RWPE2 (cell line): Measurements from ENCODE around the gene ANP32D.
A peak's percentile ranks its signal among the peaks of the same experiment; 100 is the strongest.
"Not testable (repeated sequence)": the region's sequence is repeated elsewhere in the genome, so short reads cannot be mapped to it uniquely, and the experiment has no call there.

ENCODE experiments used
- ATAC-seq: fragments of 200-7000 bp; cut with Tn5 transposase; 3 replicates; pipeline ENCODE4 v1.9.1; 2021; ENCODE audit warnings: low read depth
- DNase-seq: peaks from one replicate; pipeline ENCODE4 v3.0.0-alpha.2; 2020; ENCODE audit warnings: low spot score
- H3K27ac ChIP-seq: fragments of 450-650 bp; 2 replicates; pipeline ENCODE4 v1.5.1; 2017; ENCODE audit warnings: mild to moderate bottlenecking; ENCODE audit not compliant: poor library complexity, severe bottlenecking
- H3K27me3 ChIP-seq: fragments of 250-450 bp; sonication (Bioruptor Pico); 2 replicates; pipeline ENCODE4 v1.5.1; 2021; ENCODE audit warnings: mild to moderate bottlenecking, moderate library complexity; ENCODE audit not compliant: insufficient read depth, poor library complexity, severe bottlenecking
- H3K36me3 ChIP-seq: fragments of 250-450 bp; sonication (Bioruptor Pico); 2 replicates; pipeline ENCODE4 v1.5.1; 2020; ENCODE audit warnings: low read depth, mild to moderate bottlenecking, moderate library complexity
- H3K4me1 ChIP-seq: fragments of 250-450 bp; sonication (Bioruptor Pico); 2 replicates; pipeline ENCODE4 v1.5.1; 2021; ENCODE audit warnings: mild to moderate bottlenecking, moderate library complexity; ENCODE audit not compliant: insufficient read depth, poor library complexity, severe bottlenecking
- H3K4me3 ChIP-seq: fragments of 250-450 bp; sonication (Bioruptor Pico); 2 replicates; pipeline ENCODE4 v1.5.1; 2021; ENCODE audit warnings: mild to moderate bottlenecking, moderate library complexity; ENCODE audit not compliant: severe bottlenecking
- H3K9me3 ChIP-seq: fragments of 250-450 bp; sonication (Bioruptor Pico); 2 replicates; pipeline ENCODE4 v1.5.1; 2021; ENCODE audit warnings: mild to moderate bottlenecking, moderate library complexity; ENCODE audit not compliant: severe bottlenecking
- TF ChIP-seq, protein P1 (sequence below): fragments of 450-650 bp; IDR thresholded peaks from one replicate; pipeline ENCODE4 v1.5.1; 2017; ENCODE audit warnings: mild to moderate bottlenecking, moderate library complexity; ENCODE audit not compliant: poor library complexity, severe bottlenecking

Gene ANP32D

DNA sequence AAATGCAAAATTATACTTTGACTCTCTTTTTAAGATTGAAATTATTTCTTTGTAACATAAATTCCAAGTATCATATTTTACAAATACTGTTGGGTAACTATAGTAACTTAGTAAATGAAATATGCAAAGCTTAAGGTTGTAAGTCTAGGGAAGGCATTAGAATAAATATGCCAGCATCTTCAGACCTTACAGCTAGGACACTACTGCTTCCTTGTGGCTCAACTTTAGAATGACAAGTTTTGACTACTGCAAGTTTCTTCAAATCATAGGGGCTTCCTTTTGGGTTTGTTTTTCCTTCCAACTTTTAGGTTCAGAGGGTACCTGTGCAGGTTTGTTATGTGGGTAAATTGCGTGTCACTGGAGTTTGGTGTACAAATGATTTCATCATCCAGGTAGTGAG is 17.7 kb upstream of the ANP32D start:
- no peak overlapping the region for H3K27ac ChIP-seq
- no peaks in the 10 kb centered on the region for H3K4me1 ChIP-seq
- DNase-seq: no peak
- H3K36me3 ChIP-seq: no peaks in the 10 kb centered on the region
- no peaks in the 10 kb centered on the region for H3K27me3 ChIP-seq
- TF ChIP-seq, protein P1, sequence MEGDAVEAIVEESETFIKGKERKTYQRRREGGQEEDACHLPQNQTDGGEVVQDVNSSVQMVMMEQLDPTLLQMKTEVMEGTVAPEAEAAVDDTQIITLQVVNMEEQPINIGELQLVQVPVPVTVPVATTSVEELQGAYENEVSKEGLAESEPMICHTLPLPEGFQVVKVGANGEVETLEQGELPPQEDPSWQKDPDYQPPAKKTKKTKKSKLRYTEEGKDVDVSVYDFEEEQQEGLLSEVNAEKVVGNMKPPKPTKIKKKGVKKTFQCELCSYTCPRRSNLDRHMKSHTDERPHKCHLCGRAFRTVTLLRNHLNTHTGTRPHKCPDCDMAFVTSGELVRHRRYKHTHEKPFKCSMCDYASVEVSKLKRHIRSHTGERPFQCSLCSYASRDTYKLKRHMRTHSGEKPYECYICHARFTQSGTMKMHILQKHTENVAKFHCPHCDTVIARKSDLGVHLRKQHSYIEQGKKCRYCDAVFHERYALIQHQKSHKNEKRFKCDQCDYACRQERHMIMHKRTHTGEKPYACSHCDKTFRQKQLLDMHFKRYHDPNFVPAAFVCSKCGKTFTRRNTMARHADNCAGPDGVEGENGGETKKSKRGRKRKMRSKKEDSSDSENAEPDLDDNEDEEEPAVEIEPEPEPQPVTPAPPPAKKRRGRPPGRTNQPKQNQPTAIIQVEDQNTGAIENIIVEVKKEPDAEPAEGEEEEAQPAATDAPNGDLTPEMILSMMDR: peak; percentile 45
- ATAC-seq: no peak
- H3K4me3 ChIP-seq: no peak overlapping the region
- H3K9me3 ChIP-seq: peaks cover 3% of the 10 kb centered on the region

GRCh38 chr12:48455116-48455515 is 17.2 kb upstream of the ANP32D start:
- TF ChIP-seq, protein P1: no peak

DNA sequence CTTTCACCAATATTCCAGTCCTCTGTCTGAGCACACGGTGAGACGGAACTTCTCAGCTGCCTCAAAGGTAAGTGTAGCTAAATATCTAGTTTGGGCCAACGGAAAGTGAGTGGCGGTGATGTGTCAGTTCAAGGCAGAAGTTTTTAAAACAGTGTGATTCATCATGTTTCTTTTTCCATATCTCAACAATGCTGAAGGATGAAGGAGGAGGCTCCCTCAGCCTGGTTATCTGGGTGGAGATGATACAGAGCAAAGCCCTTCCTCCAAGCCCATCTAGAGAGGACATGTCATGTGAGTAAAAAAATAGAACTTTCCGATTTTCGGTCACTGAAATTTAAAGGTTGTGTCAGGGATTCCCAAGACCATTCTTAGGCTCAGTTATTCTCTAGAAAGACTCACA is 13.1 kb upstream of the ANP32D start:
- Histone ChIP-seq H3K36me3 (no peaks in the 10 kb centered on the region), H3K27ac (no peak overlapping the region), H3K4me1 (no peaks in the 10 kb centered on the region), H3K27me3 (peaks cover 23% of the 10 kb centered on the region), H3K9me3 (no peaks in the 10 kb centered on the region), H3K4me3 (no peak overlapping the region)
- ATAC-seq: no peak
- DNase-seq: no peak
- TF ChIP-seq, protein P1: no peak

More at GRCh38 chr12:48455116-48455515, 17.2 kb upstream of the ANP32D start:
- H3K4me1 ChIP-seq: no peaks in the 10 kb centered on the region
- H3K27ac ChIP-seq: no peak overlapping the region
- DNase-seq: no peak
- H3K4me3 ChIP-seq: no peak overlapping the region
- H3K36me3 ChIP-seq: no peaks in the 10 kb centered on the region
- H3K27me3 ChIP-seq: no peaks in the 10 kb centered on the region
- peaks cover under 1% of the 10 kb centered on the region for H3K9me3 ChIP-seq
- no peak for ATAC-seq

DNA sequence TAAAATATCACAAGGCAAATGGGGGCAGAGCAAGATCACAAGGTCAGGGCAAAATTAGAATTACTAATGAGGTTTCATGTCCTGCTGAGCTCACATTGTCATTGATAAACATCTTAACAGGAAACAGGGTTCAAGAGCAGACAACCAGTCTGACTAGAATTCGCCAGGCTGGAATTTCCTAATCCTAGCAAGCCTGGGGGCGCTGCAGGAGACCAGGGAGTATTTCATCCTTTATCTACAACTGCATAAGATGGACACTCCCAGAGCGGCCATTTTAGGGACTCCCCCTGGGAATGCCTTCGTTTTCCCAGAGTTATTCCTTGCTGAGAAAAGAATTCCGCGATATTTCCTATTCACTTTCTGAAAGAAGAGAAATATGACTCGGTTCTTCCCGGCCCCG is 3.3 kb upstream of the ANP32D start:
- H3K4me1 ChIP-seq, H3K27ac ChIP-seq, H3K4me3 ChIP-seq, H3K27me3 ChIP-seq, DNase-seq, H3K9me3 ChIP-seq, ATAC-seq, H3K36me3 ChIP-seq: not testable (repeated sequence)

DNA sequence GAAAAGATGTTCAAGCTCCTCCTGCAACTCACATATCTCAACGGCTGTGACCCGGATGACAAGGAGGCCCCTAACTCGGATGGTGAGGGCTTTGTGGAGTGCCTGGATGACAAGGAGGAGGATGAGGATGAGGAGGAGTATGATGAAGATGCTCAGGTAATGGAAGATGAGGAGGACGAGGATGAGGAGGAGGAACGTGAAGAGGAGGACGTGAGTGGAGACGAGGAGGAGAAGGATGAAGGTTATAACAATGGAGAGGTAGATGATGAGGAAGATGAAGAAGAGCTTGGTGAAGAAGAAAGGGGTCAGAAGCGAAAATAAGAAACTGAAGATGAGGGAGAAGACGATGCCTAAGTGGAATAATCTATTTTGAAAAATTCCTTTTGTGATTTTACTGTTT is 702 bp downstream of the ANP32D start:
- DNase-seq (no peak), ATAC-seq (no peak)
- Histone ChIP-seq H3K36me3 (no peaks in the 10 kb centered on the region), H3K27me3 (peaks cover 3% of the 10 kb centered on the region), H3K27ac (no peak overlapping the region), H3K4me3 (no peak overlapping the region), H3K9me3 (peaks cover 6% of the 10 kb centered on the region), H3K4me1 (no peaks in the 10 kb centered on the region)
- TF ChIP-seq, protein P1: no peak

DNA sequence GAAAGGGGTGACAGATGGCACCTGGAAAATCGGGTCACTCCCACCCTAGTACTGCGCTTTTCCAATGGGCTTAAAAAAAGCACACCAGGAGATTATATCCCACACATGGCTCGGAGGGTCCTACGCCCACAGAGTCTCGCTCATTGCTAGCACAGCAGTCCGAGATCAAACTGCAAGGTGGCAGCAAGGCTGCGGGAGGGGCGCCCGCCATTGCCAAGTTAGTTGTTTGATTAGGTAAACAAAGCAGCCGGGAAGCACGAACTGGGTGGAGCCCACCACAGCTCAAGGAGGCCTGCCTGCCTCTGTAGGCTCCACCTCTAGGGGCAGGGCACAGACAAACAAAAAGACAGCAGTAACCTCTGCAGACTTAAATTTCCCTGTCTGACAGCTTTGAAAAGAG is 2.1 kb downstream of the ANP32D start:
- ATAC-seq, DNase-seq, H3K27ac ChIP-seq, H3K27me3 ChIP-seq, H3K9me3 ChIP-seq, H3K36me3 ChIP-seq, H3K4me1 ChIP-seq, H3K4me3 ChIP-seq: not testable (repeated sequence)
